Measurements from ENCODE around the gene TBL1XR1. TPM values are rescaled to one million over a fixed set of nuclear protein-coding genes. Genes with fewer than 3 reads are reported as not detected.

TBL1XR1 gene
- total RNA-seq, 1 donor from 2014 or later: 372 TPM

DNA sequence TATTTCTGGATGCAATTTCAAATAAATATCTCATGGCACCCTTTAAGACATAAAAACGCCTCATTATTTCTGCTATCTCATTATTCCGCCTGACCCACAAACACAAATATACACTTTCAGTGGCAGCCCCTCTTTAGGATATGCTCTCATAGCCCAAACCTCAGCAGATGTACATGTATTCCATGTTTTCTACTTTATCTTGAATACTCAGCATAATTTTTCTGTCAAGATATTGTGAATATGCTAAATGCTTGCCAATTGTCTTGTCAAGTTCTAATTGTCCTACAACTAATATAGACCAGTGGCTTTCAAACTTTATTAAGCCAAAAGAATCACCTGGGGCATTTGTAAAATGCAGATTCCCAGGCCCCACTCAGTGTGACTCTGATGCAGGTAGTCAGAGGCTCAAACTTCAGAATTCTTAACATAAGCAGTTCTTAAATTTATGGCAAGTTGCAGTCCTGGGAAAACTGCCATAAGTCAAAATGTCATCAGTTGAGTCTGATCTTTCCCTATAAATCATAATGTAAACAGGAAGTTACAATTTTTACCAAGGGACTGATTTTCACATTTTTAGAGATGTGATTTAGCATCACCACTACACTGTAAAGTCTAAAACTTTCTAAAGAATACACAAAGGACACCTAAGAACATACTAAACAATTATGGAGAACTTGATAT lies 135.1 kb downstream of the TBL1XR1 start:
- H3K27ac Mint-ChIP-seq (ENCODE audit: unreplicated experiment): no peak overlapping the region
- no peaks in the 10 kb centered on the region for H3K27me3 Mint-ChIP-seq (ENCODE audit: low read depth)
- no peak overlapping the region for H3K4me3 Mint-ChIP-seq (ENCODE audit: unreplicated experiment)
- H3K4me1 Mint-ChIP-seq (ENCODE audit: low read depth): peaks cover 48% of the 10 kb centered on the region
- TF ChIP-seq, protein P1, sequence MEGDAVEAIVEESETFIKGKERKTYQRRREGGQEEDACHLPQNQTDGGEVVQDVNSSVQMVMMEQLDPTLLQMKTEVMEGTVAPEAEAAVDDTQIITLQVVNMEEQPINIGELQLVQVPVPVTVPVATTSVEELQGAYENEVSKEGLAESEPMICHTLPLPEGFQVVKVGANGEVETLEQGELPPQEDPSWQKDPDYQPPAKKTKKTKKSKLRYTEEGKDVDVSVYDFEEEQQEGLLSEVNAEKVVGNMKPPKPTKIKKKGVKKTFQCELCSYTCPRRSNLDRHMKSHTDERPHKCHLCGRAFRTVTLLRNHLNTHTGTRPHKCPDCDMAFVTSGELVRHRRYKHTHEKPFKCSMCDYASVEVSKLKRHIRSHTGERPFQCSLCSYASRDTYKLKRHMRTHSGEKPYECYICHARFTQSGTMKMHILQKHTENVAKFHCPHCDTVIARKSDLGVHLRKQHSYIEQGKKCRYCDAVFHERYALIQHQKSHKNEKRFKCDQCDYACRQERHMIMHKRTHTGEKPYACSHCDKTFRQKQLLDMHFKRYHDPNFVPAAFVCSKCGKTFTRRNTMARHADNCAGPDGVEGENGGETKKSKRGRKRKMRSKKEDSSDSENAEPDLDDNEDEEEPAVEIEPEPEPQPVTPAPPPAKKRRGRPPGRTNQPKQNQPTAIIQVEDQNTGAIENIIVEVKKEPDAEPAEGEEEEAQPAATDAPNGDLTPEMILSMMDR (IDR thresholded peaks at IDR 0.05): no peak
- H3K36me3 Mint-ChIP-seq (ENCODE audit: low read depth): peaks cover 15% of the 10 kb centered on the region
- H3K9me3 Mint-ChIP-seq (ENCODE audit: low read depth): no peaks in the 10 kb centered on the region
- no peak for DNase-seq (ENCODE audit: low spot score)

DNA sequence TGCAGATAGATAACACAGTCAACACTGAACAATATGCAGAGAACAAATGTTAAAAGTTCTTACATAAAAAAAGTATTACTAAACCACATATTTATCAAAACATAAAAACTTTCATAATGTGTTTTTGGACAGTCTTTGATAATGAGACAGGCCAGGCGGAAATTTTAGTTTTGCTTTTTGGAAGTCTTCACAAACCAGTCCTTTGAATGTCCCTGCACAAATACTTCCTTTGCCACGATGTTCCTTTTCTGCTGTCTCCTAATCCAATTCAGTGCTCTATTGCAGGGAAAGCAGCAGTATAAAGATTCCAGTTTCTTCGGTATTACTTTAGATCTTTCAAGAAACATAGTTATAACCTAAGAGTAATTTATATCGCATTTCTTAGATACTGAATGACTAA lies 135.9 kb downstream of the TBL1XR1 start:
- Mint-ChIP-seq H3K36me3 (ENCODE audit: low read depth) (peaks cover 14% of the 10 kb centered on the region), H3K27me3 (ENCODE audit: low read depth) (no peaks in the 10 kb centered on the region), H3K27ac (ENCODE audit: unreplicated experiment) (no peak overlapping the region), H3K4me3 (ENCODE audit: unreplicated experiment) (no peak overlapping the region), H3K9me3 (ENCODE audit: low read depth) (no peaks in the 10 kb centered on the region), H3K4me1 (ENCODE audit: low read depth) (peaks cover 44% of the 10 kb centered on the region)
- DNase-seq (ENCODE audit: low spot score): no peak
- TF ChIP-seq, protein P1 (IDR thresholded peaks at IDR 0.05): no peak

DNA sequence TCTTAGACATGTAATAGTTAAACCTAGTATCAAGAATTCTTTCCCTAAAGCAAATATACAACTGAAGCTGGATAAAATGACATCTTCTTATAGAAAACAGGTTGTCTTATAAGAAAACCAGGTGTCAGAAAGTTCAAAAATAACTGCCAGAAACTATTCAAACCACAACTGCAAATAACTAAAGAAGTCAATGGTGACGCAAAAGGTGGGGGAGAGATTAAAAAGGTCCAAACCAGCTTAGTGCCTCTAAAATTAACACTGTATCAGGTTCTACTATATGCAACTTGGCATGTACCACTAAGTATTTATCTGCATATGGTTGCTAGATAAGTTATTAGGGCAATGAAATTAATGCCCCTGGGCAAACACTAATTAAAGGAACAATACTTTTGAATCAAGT lies 136.8 kb downstream of the TBL1XR1 start:
- TF ChIP-seq, protein P1 (IDR thresholded peaks at IDR 0.05): no peak
- DNase-seq (ENCODE audit: low spot score): no peak
- no peaks in the 10 kb centered on the region for H3K9me3 Mint-ChIP-seq (ENCODE audit: low read depth)
- H3K4me1 Mint-ChIP-seq (ENCODE audit: low read depth): peaks cover 38% of the 10 kb centered on the region
- H3K36me3 Mint-ChIP-seq (ENCODE audit: low read depth): peaks cover 11% of the 10 kb centered on the region
- H3K4me3 Mint-ChIP-seq (ENCODE audit: unreplicated experiment): no peak overlapping the region
- no peaks in the 10 kb centered on the region for H3K27me3 Mint-ChIP-seq (ENCODE audit: low read depth)
- no peak overlapping the region for H3K27ac Mint-ChIP-seq (ENCODE audit: unreplicated experiment)

DNA sequence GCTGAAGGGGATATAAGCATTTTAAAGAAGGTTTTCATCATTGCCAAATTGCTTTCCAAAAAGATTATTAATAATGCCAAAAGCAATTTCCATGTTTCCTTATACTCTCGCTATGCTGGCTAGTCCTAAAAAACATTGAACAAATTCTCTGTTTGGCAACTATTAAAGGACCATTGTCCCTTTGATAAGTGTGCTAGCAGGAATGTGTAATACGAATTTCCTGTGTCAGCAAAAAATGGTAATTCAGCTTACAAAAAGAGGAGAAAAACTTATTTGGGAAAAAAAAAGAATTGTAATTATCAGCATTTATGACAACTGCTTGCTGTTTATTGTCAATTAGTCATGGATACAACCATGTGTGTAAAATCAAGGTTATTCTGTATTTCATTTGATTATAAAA lies 138.6 kb downstream of the TBL1XR1 start:
- Mint-ChIP-seq H3K27ac (ENCODE audit: unreplicated experiment) (peak overlapping the region; percentile 7), H3K9me3 (ENCODE audit: low read depth) (no peaks in the 10 kb centered on the region), H3K27me3 (ENCODE audit: low read depth) (no peaks in the 10 kb centered on the region), H3K4me1 (ENCODE audit: low read depth) (peaks cover 32% of the 10 kb centered on the region), H3K36me3 (ENCODE audit: low read depth) (peaks cover 11% of the 10 kb centered on the region), H3K4me3 (ENCODE audit: unreplicated experiment) (no peak overlapping the region)
- TF ChIP-seq, protein P1 (IDR thresholded peaks at IDR 0.05): no peak
- no peak for DNase-seq (ENCODE audit: low spot score)

DNA sequence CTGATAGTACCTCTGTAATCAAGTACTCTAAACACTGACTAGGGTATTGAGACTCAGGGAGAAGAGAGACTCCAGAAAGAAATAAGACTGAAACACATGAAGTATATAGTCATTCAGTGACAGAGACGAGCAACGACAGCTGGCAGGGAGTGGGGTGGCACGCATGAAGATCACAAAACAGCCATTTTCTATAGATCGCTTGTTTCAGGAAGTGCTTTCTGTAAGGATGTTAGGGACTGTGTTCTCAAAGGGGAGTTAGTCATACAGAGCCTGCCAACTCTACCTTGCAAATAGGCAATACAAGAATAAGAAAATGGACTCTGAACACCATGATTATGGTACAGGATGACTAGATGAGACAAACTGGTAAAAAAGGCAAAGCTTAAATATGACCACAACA lies 139.5 kb downstream of the TBL1XR1 start:
- Mint-ChIP-seq H3K4me1 (ENCODE audit: low read depth) (peaks cover 27% of the 10 kb centered on the region), H3K9me3 (ENCODE audit: low read depth) (no peaks in the 10 kb centered on the region), H3K4me3 (ENCODE audit: unreplicated experiment) (no peak overlapping the region), H3K27me3 (ENCODE audit: low read depth) (no peaks in the 10 kb centered on the region), H3K36me3 (ENCODE audit: low read depth) (peaks cover 11% of the 10 kb centered on the region), H3K27ac (ENCODE audit: unreplicated experiment) (no peak overlapping the region)
- DNase-seq (ENCODE audit: low spot score): no peak
- TF ChIP-seq, protein P1 (IDR thresholded peaks at IDR 0.05): no peak
